Mucosa of descending colon (tissue), 3 donors: ENCODE measurements around the gene SLC6A17. TPM values are rescaled to one million over a fixed set of nuclear protein-coding genes. Genes with fewer than 3 reads are reported as not detected.

Experiments
- ATAC-seq: fragments of 200-7000 bp; cut with Tn5 transposase; one replicate; pipeline ENCODE4 v1.9.1; 2020; ENCODE audit warnings: mild to moderate bottlenecking, moderate library complexity
- DNase-seq, 3 donors: peaks; one replicate each; pipeline ENCODE4 v3.0.0-alpha.2; 2020
- H3K36me3 ChIP-seq: fragments of 200-600 bp; one replicate; pipeline ENCODE4 v1.8.0; 2021; ENCODE audit warnings: low read depth, mild to moderate bottlenecking
- H3K4me1 ChIP-seq: fragments of 200-600 bp; one replicate; pipeline ENCODE4 v1.8.0; 2021; ENCODE audit warnings: low read depth, mild to moderate bottlenecking
- H3K4me3 ChIP-seq: fragments of 200-600 bp; one replicate; pipeline ENCODE4 v1.8.0; 2021; ENCODE audit warnings: mild to moderate bottlenecking
- H3K9me3 ChIP-seq: fragments of 200-600 bp; one replicate; pipeline ENCODE4 v1.8.0; 2021; ENCODE audit warnings: mild to moderate bottlenecking
- CTCF ChIP-seq: fragments of 200-600 bp; IDR thresholded peaks from one replicate; pipeline ENCODE4 v1.8.0; 2022; ENCODE audit warnings: antibody characterized with exemption, mild to moderate bottlenecking
- intact Hi-C, 2 donors: fragments of 100-400 bp; cut with DNase I in 1 of 2; cut with micrococcal nuclease in 1 of 2; formaldehyde crosslinking; loops; one replicate each; pipeline versions ENCODE4 v1.11.0 to v1.11.1; 2022; cut with DNase I, micrococcal nuclease
- total RNA-seq, 3 donors: library from RNA; stranded (reverse); fragmentation: NEBNext Ultra II Directional in 2 of 3; extraction: Animal tissue kit (Norgen Biotek cat#: 25700) in 2 of 3; gene quantifications; one replicate each; pipeline versions ENCODE4 v1.2.1 to v1.2.4, GENCODE V29; 2021 to 2023
- donor health status: DM: no; HTN: no; CAD: no; lungs with moderate emphysema.
- donor health status: DM: no; HTN: no; CAD: no.
- donor health status: DM: no; HTN: yes; CAD: no.

Gene SLC6A17
- total RNA-seq, 3 donors from 2014 or later: 0.06 to 0.73 (median 0.10) TPM

DNA sequence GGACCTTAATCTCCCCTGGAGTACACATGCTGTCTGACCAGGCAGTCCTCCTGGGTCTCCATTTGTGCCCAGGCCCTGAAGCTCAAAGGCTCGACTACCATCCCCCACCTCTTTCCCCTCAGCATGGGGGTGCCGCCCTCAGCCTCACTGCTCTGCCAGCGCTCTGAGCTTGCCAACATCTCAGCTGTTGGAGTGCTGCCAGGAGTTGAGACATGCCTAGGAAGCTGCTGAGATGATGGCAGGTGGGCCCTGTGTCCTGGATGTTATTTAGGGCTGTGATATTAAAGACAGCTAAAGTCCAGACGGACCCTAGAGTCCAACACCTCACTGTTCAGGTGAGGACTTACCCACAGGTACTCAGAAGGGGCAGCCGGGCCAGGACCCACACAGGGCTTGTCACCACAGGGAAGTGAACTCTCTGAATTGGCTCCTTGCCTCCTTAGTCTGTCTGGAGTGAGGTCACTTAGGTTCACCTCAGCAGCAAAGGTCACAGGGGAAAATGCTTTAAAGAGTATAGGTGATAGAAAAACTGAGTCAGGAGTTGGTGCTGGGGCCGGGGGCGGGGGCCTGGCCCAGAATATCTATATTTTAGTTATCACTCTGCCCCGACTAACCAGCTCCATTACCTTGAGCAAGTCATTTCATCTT lies 40.1 kb downstream of the SLC6A17 start:
- intact Hi-C loops: no loop called here
- Histone ChIP-seq H3K36me3 (no peaks in the 10 kb centered on the region), H3K4me1 (no peaks in the 10 kb centered on the region), H3K9me3 (no peaks in the 10 kb centered on the region), H3K4me3 (no peak overlapping the region)
- no peak for TF ChIP-seq CTCF
- DNase-seq: no peak
- no peak for ATAC-seq

- TF ChIP-seq CTCF: no peak
- DNase-seq (no peak), ATAC-seq (no peak)
- H3K9me3 ChIP-seq: no peaks in the 10 kb centered on the region
- H3K4me1 ChIP-seq: no peaks in the 10 kb centered on the region
- H3K4me3 ChIP-seq: no peak overlapping the region
- intact Hi-C loops: no loop called here
- H3K36me3 ChIP-seq: no peaks in the 10 kb centered on the region
Measured at GRCh38 chr1:110192541-110192940, 42.2 kb downstream of the SLC6A17 start.

- H3K4me1 ChIP-seq: no peaks in the 10 kb centered on the region
- intact Hi-C loops: no loop called here
- no peak for TF ChIP-seq CTCF
- DNase-seq (no peak), ATAC-seq (no peak)
- H3K9me3 ChIP-seq: no peaks in the 10 kb centered on the region
- no peaks in the 10 kb centered on the region for H3K36me3 ChIP-seq
- H3K4me3 ChIP-seq: no peak overlapping the region
Measured at GRCh38 chr1:110195196-110195595, 44.9 kb downstream of the SLC6A17 start.

GRCh38 chr1:110196917-110197765 lies 46.8 kb downstream of the SLC6A17 start:
- H3K4me1 ChIP-seq: no peaks in the 10 kb centered on the region
- DNase-seq (peak in 2 of 3 donors; percentile 44 to 51), ATAC-seq (peak; percentile 91)
- intact Hi-C loops: no loop called here
- no peaks in the 10 kb centered on the region for H3K9me3 ChIP-seq
- no peaks in the 10 kb centered on the region for H3K36me3 ChIP-seq
- H3K4me3 ChIP-seq: no peak overlapping the region
- peak; percentile 94 for TF ChIP-seq CTCF

DNA sequence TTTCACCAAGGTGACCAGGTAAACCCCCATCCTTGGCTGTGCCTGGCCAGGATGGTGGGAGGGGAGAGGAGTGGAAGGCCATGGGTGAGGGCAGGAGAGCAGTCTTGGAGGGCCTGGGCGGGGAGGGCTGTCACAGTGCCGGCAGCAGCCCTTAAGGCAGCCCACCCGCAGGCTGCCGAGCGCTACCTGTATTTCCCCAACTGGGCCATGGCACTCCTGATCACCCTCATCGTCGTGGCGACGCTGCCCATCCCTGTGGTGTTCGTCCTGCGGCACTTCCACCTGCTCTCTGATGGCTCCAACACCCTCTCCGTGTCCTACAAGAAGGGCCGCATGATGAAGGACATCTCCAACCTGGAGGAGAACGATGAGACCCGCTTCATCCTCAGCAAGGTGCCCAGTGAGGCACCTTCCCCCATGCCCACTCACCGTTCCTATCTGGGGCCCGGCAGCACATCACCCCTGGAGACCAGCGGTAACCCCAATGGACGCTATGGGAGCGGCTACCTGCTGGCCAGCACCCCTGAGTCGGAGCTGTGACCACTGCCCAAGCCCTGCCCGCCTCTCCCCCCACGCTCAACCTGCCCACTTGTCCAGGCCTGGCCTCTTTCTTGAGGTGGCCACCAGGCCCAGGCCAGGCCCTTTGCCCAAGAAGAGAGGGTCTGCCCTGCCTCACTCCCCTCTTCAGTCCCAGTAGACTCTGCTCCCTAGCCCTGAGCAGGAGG lies 47.8 kb downstream of the SLC6A17 start:
- no peak overlapping the region for H3K4me3 ChIP-seq
- H3K4me1 ChIP-seq: no peaks in the 10 kb centered on the region
- TF ChIP-seq CTCF: no peak
- intact Hi-C loops: no loop called here
- no peak for DNase-seq
- no peak for ATAC-seq
- no peaks in the 10 kb centered on the region for H3K9me3 ChIP-seq
- H3K36me3 ChIP-seq: no peaks in the 10 kb centered on the region
